ENCODE data around the gene PDZK1IP1.
"Not testable (repeated sequence)": the region's sequence is repeated elsewhere in the genome, so short reads cannot be mapped to it uniquely, and the experiment has no call there.

GRCh38 chr1:47195981-47196380 lies 6.1 kb upstream of the PDZK1IP1 start:
- not testable (repeated sequence) for TF ChIP-seq CTCF, POLR2A (IDR thresholded peaks at IDR 0.05)

Measured in adrenal gland (tissue), 5 donors.